HEK293 (cell line): ENCODE data around the gene TMEM86A.

Source experiments
- CTCF ChIA-PET: fragments of 350-600 bp; formaldehyde crosslinking; extraction: SDS; loops from one replicate; lab custom pipeline; 2021; ENCODE audit warnings: antibody characterized with exemption; lab: Yijun Ruan, JAX
- POLR2A ChIA-PET: fragments of 300-600 bp; formaldehyde crosslinking; extraction: SDS; loops from one replicate; lab custom pipeline; 2020; ENCODE audit warnings: antibody characterized with exemption, inconsistent platforms; lab: Yijun Ruan, JAX
- H3K27ac ChIP-seq: fragments of 200-500 bp; sonication (Bioruptor generic); 2 replicates; pipeline ENCODE4 v1.5.1; 2014; ENCODE audit warnings: low read depth, low read length, control low read depth, inconsistent platforms; ENCODE audit errors: extremely low read depth
- H3K36me3 ChIP-seq, 2 experiments: fragments of 200-500 bp in 1 of 2; sonication (Bioruptor generic) in 1 of 2; 1 replicate in 1 of 2; 2 replicates in 1 of 2; pipeline ENCODE4 v1.5.1; 2014 to 2017; ENCODE audit warnings: inconsistent platforms in 2 of 2, low read length in 2 of 2; ENCODE audit not compliant: control insufficient read depth in 2 of 2, insufficient read depth in 1 of 2
- H3K4me1 ChIP-seq: fragments of 200-500 bp; sonication (Bioruptor generic); 2 replicates; pipeline ENCODE4 v1.5.1; 2014; ENCODE audit warnings: mild to moderate bottlenecking, low read length, inconsistent platforms; ENCODE audit not compliant: control insufficient read depth, insufficient read depth
- H3K4me3 ChIP-seq: 2 replicates; pipeline ENCODE4 v1.5.1; 2011; ENCODE audit warnings: low read depth, mild to moderate bottlenecking, control low read depth, low read length, moderate library complexity
- H3K9me3 ChIP-seq: fragments of 200-500 bp; sonication (Bioruptor generic); 2 replicates; pipeline ENCODE4 v1.5.1; 2014; ENCODE audit warnings: low read depth, low read length, inconsistent platforms; ENCODE audit not compliant: control insufficient read depth, insufficient read depth
- AEBP2 ChIP-seq: fragments of 450-650 bp; formaldehyde crosslinking; IDR thresholded peaks from 2 replicates; pipeline ENCODE4 v1.5.1; 2016; ENCODE audit warnings: missing biosample characterization, missing genetic modification characterization, borderline replicate concordance
- CTCF ChIP-seq: fragments of 450-650 bp; formaldehyde crosslinking; IDR thresholded peaks from 2 replicates; pipeline ENCODE4 v1.5.1; 2016; ENCODE audit warnings: missing biosample characterization, missing genetic modification characterization
- GLI2 ChIP-seq: fragments of 450-650 bp; formaldehyde crosslinking; IDR thresholded peaks from 2 replicates; pipeline ENCODE4; 2017; ENCODE audit warnings: missing biosample characterization, missing genetic modification characterization, low read depth, borderline replicate concordance
- INSM2 ChIP-seq: fragments of 450-650 bp; formaldehyde crosslinking; IDR thresholded peaks from 2 replicates; pipeline ENCODE4 v1.5.1; 2016; ENCODE audit warnings: missing biosample characterization, missing genetic modification characterization
- KLF9 ChIP-seq: fragments of 450-650 bp; formaldehyde crosslinking; IDR thresholded peaks from 2 replicates; pipeline ENCODE4 v1.5.1; 2016; ENCODE audit warnings: missing biosample characterization, missing genetic modification characterization, low read depth
- PATZ1 ChIP-seq: fragments of 450-650 bp; formaldehyde crosslinking; IDR thresholded peaks from 2 replicates; pipeline ENCODE4 v1.5.1; 2016; ENCODE audit warnings: missing biosample characterization, missing genetic modification characterization
- SP3 ChIP-seq: fragments of 450-650 bp; formaldehyde crosslinking; IDR thresholded peaks from 2 replicates; pipeline ENCODE4 v1.5.1; 2016; ENCODE audit warnings: missing biosample characterization, missing genetic modification characterization
- ZBTB1 ChIP-seq: fragments of 450-650 bp; formaldehyde crosslinking; IDR thresholded peaks from 2 replicates; pipeline ENCODE4 v1.5.1; 2016; ENCODE audit warnings: missing biosample characterization, missing genetic modification characterization
- ZNF140 ChIP-seq: fragments of 450-650 bp; formaldehyde crosslinking; IDR thresholded peaks from 2 replicates; pipeline ENCODE4 v1.5.1; 2016; ENCODE audit warnings: missing biosample characterization, missing genetic modification characterization
- ZNF221 ChIP-seq: fragments of 450-650 bp; formaldehyde crosslinking; IDR thresholded peaks from 2 replicates; pipeline ENCODE4 v1.5.1; 2017; ENCODE audit warnings: missing biosample characterization, missing genetic modification characterization, borderline replicate concordance
- ZNF239 ChIP-seq: fragments of 450-650 bp; formaldehyde crosslinking; IDR thresholded peaks from 2 replicates; pipeline ENCODE4 v1.5.1; 2016; ENCODE audit warnings: missing biosample characterization, missing genetic modification characterization
- ZNF266 ChIP-seq: fragments of 450-650 bp; formaldehyde crosslinking; IDR thresholded peaks from 2 replicates; pipeline ENCODE4 v1.5.1; 2016; ENCODE audit warnings: missing biosample characterization, missing genetic modification characterization, low read depth
- ZNF280C ChIP-seq: fragments of 450-650 bp; formaldehyde crosslinking; IDR thresholded peaks from 2 replicates; pipeline ENCODE4 v1.5.1; 2016; ENCODE audit warnings: missing biosample characterization, missing genetic modification characterization
- ZNF366 ChIP-seq: fragments of 450-650 bp; formaldehyde crosslinking; conservative IDR thresholded peaks from 2 replicates; pipeline ENCODE4 v1.5.1; 2016; ENCODE audit warnings: missing biosample characterization, missing genetic modification characterization
- ZNF473 ChIP-seq: fragments of 450-650 bp; formaldehyde crosslinking; IDR thresholded peaks from 2 replicates; pipeline ENCODE4 v1.5.1; 2017; ENCODE audit warnings: missing biosample characterization, missing genetic modification characterization
- ZNF513 ChIP-seq: fragments of 450-650 bp; IDR thresholded peaks from 2 replicates; pipeline ENCODE4 v1.5.1; 2018; ENCODE audit warnings: missing biosample characterization, missing genetic modification characterization
- ZNF664 ChIP-seq: fragments of 450-650 bp; formaldehyde crosslinking; IDR thresholded peaks from 2 replicates; pipeline ENCODE4 v1.5.1; 2016; ENCODE audit warnings: missing biosample characterization, missing genetic modification characterization

The TMEM86A gene

GRCh38 chr11:18726040-18726439 lies 27.5 kb downstream of the TMEM86A start, which contains the start of gene IGSF22:
IGSF22 (minus strand) TSS chr11:18726188; CDS start chr11:18724236, 1,952 bp downstream.
- H3K27ac ChIP-seq, result no peak within 1 kb of the TSS
- CTCF ChIA-PET, result interaction anchor here (0.6 to 1.1 kb wide), 3 partner anchors 36 to 610 kb away, joined by 3 read pairs; no protein-coding TSS in a partner anchor
- POLR2A ChIA-PET, result no interaction called here
- no peak within 1 kb of the TSS for H3K4me3 ChIP-seq
- TF ChIP-seq ZBTB1 (tag by site-specific recombination), result no peak
- no peaks in the 10 kb centered on the region for H3K9me3 ChIP-seq
- H3K4me1 ChIP-seq, result no peaks in the 10 kb centered on the region
- H3K36me3 ChIP-seq, result no peaks in the 10 kb centered on the region

- Histone ChIP-seq H3K36me3 (no peaks in the 10 kb centered on the region), H3K4me3 (no peak overlapping the region), H3K4me1 (no peaks in the 10 kb centered on the region), H3K9me3 (no peaks in the 10 kb centered on the region), H3K27ac (no peak overlapping the region)
- ChIA-PET POLR2A (no interaction called here), CTCF (interaction anchor here (0.5 to 6.0 kb wide), 24 partner anchors 12 to 602 kb away, joined by 3 to 82 read pairs (median 3); partner anchors contain the start of gene SPTY2D1)
- no peak for TF ChIP-seq CTCF (tag by site-specific recombination)
- TF ChIP-seq GLI2 (tag by site-specific recombination), result no peak
Measured at GRCh38 chr11:18727479-18728236, 29.1 kb downstream of the TMEM86A start.

GRCh38 chr11:18728658-18729057 lies 30.1 kb downstream of the TMEM86A start:
- Histone ChIP-seq H3K4me3 (no peak overlapping the region), H3K36me3 (no peaks in the 10 kb centered on the region), H3K4me1 (no peaks in the 10 kb centered on the region), H3K27ac (no peak overlapping the region), H3K9me3 (no peaks in the 10 kb centered on the region)
- CTCF ChIA-PET, result interaction anchor here (0.6 to 6.0 kb wide), 13 partner anchors 13 to 601 kb away, joined by 3 to 82 read pairs (median 5); no protein-coding TSS in a partner anchor
- POLR2A ChIA-PET, result no interaction called here
- no peak for TF ChIP-seq ZNF664 (tag by site-specific recombination)
- TF ChIP-seq KLF9 (tag by site-specific recombination), result no peak
- no peak for TF ChIP-seq ZNF266
- no peak for TF ChIP-seq SP3 (tag by site-specific recombination)
- TF ChIP-seq ZNF221 (tag by site-specific recombination), result no peak
- no peak for TF ChIP-seq AEBP2 (tag by site-specific recombination)
- TF ChIP-seq ZNF473 (tag by site-specific recombination), result no peak
- TF ChIP-seq ZNF366 (tag by site-specific recombination), result no peak
- TF ChIP-seq ZNF513 (tag by site-specific recombination), result no peak
- TF ChIP-seq ZNF140 (tag by site-specific recombination), result no peak
- TF ChIP-seq ZNF280C (tag by site-specific recombination), result no peak
- TF ChIP-seq PATZ1 (tag by site-specific recombination), result no peak
- TF ChIP-seq INSM2 (tag by site-specific recombination), result no peak
- no peak for TF ChIP-seq ZNF239 (tag by site-specific recombination)
